Ovary (tissue), 3 donors: ENCODE measurements around the gene MRTFA.

Experiments
- EP300 ChIP-seq: sonication (generic); formaldehyde crosslinking; IDR thresholded peaks from one replicate; pipeline ENCODE4 v1.6.1; 2017; ENCODE audit warnings: antibody characterized with exemption
- TF ChIP-seq, protein P1 (sequence below), 3 donors: fragments of 450-650 bp in 2 of 3; fragments of 200-600 bp in 1 of 3; IDR thresholded peaks; one replicate each; pipeline versions ENCODE4 v1.5.1 to v1.8.0; 2016 to 2022; ENCODE audit warnings: antibody characterized with exemption in 3 of 3, mild to moderate bottlenecking in 1 of 3
- donor health status: DM: no; HTN: no; CAD: no.

DNA sequence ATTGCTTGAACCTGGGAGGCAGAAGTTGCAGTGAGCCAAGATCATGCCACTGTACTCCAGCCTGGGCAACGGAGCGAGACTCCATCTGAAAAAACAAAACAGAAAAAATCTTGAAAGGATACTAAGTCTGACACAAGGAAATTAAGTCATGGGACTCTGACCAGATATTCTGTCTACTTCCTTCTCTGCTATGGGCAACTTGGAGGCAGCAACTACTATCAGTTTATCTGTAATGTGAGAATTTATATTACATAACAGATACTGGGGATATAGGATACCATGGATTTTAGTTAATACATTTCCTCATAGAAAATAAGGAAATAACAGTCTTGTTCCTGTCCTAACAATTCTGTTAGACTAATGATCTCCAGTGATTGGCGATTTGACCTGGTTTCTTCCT lies 267.7 kb downstream of the MRTFA start:
- TF ChIP-seq, protein P1, sequence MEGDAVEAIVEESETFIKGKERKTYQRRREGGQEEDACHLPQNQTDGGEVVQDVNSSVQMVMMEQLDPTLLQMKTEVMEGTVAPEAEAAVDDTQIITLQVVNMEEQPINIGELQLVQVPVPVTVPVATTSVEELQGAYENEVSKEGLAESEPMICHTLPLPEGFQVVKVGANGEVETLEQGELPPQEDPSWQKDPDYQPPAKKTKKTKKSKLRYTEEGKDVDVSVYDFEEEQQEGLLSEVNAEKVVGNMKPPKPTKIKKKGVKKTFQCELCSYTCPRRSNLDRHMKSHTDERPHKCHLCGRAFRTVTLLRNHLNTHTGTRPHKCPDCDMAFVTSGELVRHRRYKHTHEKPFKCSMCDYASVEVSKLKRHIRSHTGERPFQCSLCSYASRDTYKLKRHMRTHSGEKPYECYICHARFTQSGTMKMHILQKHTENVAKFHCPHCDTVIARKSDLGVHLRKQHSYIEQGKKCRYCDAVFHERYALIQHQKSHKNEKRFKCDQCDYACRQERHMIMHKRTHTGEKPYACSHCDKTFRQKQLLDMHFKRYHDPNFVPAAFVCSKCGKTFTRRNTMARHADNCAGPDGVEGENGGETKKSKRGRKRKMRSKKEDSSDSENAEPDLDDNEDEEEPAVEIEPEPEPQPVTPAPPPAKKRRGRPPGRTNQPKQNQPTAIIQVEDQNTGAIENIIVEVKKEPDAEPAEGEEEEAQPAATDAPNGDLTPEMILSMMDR (IDR thresholded peaks at IDR 0.05): no peak
- no peak for TF ChIP-seq EP300
